Measurements from ENCODE around the gene TIAL1. TPM values are rescaled to one million over a fixed set of nuclear protein-coding genes. Genes with fewer than 3 reads are reported as not detected.

TIAL1 gene
- total and polyA plus RNA-seq, 2 of the 13 experiments (the other 11 are each of a cell fraction or from before 2014, with no cell fraction given) = 31.5 to 148 TPM

DNA sequence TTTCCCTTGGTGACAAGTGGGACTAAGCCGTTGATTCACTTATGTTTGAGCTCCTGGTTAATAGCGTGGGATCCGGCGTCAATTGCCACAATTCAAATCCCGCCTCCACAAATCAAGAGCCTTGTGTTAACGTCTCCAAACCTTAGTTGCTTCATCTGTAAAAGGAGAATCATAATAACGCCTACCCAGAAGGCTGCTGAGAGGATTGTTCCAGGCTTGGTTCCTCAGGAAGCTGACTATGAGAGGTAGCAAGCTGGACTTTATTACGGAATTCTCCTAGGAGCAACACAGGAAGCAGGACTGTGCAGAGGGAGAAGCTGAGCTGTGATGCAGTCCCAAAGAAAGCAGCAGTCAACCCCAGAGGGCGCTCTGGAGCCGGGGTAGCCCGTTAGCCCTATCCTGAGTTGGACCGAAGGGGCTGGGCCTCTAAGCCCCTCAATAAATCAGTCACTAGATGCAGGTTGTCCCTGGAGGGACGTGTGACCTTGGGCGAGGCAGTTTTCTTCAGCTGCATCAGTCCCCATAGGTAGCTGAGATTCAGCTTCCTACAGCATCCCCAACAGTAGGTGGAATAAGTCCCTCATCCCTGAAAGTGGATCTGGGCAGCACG, 47.5 kb upstream of the TIAL1 start:
- Histone ChIP-seq H3K9ac (ENCODE audit: insufficient read depth, low read depth, low read length) (peak overlapping the region; percentile 14), H3K4me3 (replicated peaks in 1 of 3; ENCODE audit: insufficient read depth in 1 of 3, low read depth in 2 of 3, low read length in 3 of 3) (peak overlapping the region; percentile 16 to 55 (median 18); a peak in 2 of 6 replicates), H3K9me3 (ENCODE audit: low read length) (no peaks in the 10 kb centered on the region), H3K4me2 (ENCODE audit: low read depth, low read length) (peak overlapping the region; percentile 72), H2AFZ (ENCODE audit: low read length) (peak overlapping the region; percentile 48), H3K79me2 (ENCODE audit: insufficient read depth, low read length) (no peaks in the 10 kb centered on the region), H3K36me3 (replicated peaks in 1 of 2; ENCODE audit: control insufficient read depth in 1 of 2, insufficient read depth in 2 of 2, low read length in 2 of 2) (no peaks in the 10 kb centered on the region), H3K4me1 (ENCODE audit: insufficient read depth, low read length) (peaks cover 65% of the 10 kb centered on the region), H3K27me3 (ENCODE audit: control insufficient read depth in 1 of 2, insufficient read depth in 2 of 2, low read length in 2 of 2) (no peaks in the 10 kb centered on the region; a peak in 1 of 5 replicates), H4K20me1 (ENCODE audit: insufficient read depth, low read length) (no peaks in the 10 kb centered on the region), H3K27ac (ENCODE audit: extremely low read length, insufficient read depth, low read length) (no peak overlapping the region)
- FAIRE-seq (no peak), ATAC-seq (peak; percentile 82), DNase-seq (ENCODE audit: low spot score) (peak; percentile 27)
- BruUV-seq (replicated peaks) = no TSS peak
- intact Hi-C loops (cut with micrococcal nuclease; ENCODE audit: unreplicated experiment) = no loop called here
- ChIA-PET POLR2A (interaction anchor here (1.3 to 1.4 kb wide), 2 partner anchors 47 to 82 kb away, joined by 3 to 4 read pairs; partner anchors contain the start of genes INPP5F and TIAL1), CTCF (ENCODE audit: low intra/inter-chr PET ratio, low total read pairs) (no interaction called here)
- in situ Hi-C loops (cut with HindIII; ENCODE audit: extremely low pct_ligation_motif_present, low pct_unique_long_range_greater_than_20kb) = no loop called here
- WGBS (ENCODE audit: low lambda C conversion rate) = 41% methylated on average over 13 of the region's 15 CpGs
- peak; percentile 62; the same call in 1 of the 2 replicates for TF ChIP-seq ZBTB7A (CRISPR knock-in tag; IDR thresholded peaks at IDR 0.05)
- no peak for TF ChIP-seq ZNF841 (CRISPR knock-in tag; IDR thresholded peaks at IDR 0.05; ENCODE audit: borderline replicate concordance)
- TF ChIP-seq STAG1 (CRISPR knock-in tag; IDR thresholded peaks at IDR 0.05) = 0 out of 2 replicates have a peak, but pooled peaks have one; percentile 19
- no peak for TF ChIP-seq IRF2 (CRISPR knock-in tag; IDR thresholded peaks at IDR 0.05)
- TF ChIP-seq ZNF317 (CRISPR knock-in tag; IDR thresholded peaks at IDR 0.05) = 0 out of 2 replicates have a peak, but pooled peaks have one; percentile 16
- TF ChIP-seq ZBTB20 (CRISPR knock-in tag; IDR thresholded peaks at IDR 0.05; ENCODE audit: borderline replicate concordance, low read depth) = peak; percentile 35; the same call in 1 of the 2 replicates
- TF ChIP-seq ZNF441 (CRISPR knock-in tag; IDR thresholded peaks at IDR 0.05; ENCODE audit: borderline replicate concordance) = no peak
- TF ChIP-seq, protein P1, sequence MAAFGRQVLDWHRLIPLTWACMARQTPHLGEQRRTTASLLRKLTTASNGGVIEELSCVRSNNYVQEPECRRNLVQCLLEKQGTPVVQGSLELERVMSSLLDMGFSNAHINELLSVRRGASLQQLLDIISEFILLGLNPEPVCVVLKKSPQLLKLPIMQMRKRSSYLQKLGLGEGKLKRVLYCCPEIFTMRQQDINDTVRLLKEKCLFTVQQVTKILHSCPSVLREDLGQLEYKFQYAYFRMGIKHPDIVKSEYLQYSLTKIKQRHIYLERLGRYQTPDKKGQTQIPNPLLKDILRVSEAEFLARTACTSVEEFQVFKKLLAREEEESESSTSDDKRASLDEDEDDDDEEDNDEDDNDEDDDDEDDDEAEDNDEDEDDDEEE (CRISPR knock-in tag; IDR thresholded peaks at IDR 0.05) = 0 out of 2 replicates have a peak, but pooled peaks have one; percentile 35
- 0 out of 2 replicates have a peak, but pooled peaks have one; percentile 20 for TF ChIP-seq GATAD2A (CRISPR knock-in tag; IDR thresholded peaks at IDR 0.05)
- TF ChIP-seq ZNF17 (CRISPR knock-in tag; IDR thresholded peaks at IDR 0.05) = no peak
- TF ChIP-seq ZNF354B (CRISPR knock-in tag; IDR thresholded peaks at IDR 0.05) = no peak
- no peak for TF ChIP-seq PAX8 (CRISPR knock-in tag; IDR thresholded peaks at IDR 0.05; ENCODE audit: borderline replicate concordance)
- TF ChIP-seq, protein P2, sequence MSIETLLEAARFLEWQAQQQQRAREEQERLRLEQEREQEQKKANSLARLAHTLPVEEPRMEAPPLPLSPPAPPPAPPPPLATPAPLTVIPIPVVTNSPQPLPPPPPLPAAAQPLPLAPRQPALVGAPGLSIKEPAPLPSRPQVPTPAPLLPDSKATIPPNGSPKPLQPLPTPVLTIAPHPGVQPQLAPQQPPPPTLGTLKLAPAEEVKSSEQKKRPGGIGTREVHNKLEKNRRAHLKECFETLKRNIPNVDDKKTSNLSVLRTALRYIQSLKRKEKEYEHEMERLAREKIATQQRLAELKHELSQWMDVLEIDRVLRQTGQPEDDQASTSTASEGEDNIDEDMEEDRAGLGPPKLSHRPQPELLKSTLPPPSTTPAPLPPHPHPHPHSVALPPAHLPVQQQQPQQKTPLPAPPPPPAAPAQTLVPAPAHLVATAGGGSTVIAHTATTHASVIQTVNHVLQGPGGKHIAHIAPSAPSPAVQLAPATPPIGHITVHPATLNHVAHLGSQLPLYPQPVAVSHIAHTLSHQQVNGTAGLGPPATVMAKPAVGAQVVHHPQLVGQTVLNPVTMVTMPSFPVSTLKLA (IDR thresholded peaks at IDR 0.05) = no peak
- TF ChIP-seq SMC3 (IDR thresholded peaks at IDR 0.05; ENCODE audit: low read length) = peak; percentile 54
- TF ChIP-seq ETV5 (CRISPR knock-in tag; IDR thresholded peaks at IDR 0.05; ENCODE audit: borderline replicate concordance) = peak; percentile 20; the same call in 1 of the 2 replicates
- TF ChIP-seq ELF3 (CRISPR knock-in tag; IDR thresholded peaks at IDR 0.05) = no peak
- TF ChIP-seq EHMT2 (IDR thresholded peaks at IDR 0.05; ENCODE audit: borderline replicate concordance, low read depth, low read length) = no peak
- TF ChIP-seq ZNF343 (CRISPR knock-in tag; IDR thresholded peaks at IDR 0.05) = no peak
- TF ChIP-seq, protein P3, sequence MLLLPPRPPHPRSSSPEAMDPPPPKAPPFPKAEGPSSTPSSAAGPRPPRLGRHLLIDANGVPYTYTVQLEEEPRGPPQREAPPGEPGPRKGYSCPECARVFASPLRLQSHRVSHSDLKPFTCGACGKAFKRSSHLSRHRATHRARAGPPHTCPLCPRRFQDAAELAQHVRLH (CRISPR knock-in tag; IDR thresholded peaks at IDR 0.05; ENCODE audit: borderline replicate concordance, low read depth) = peak; percentile 54; the same call in 1 of the 2 replicates
- TF ChIP-seq TBX3 (IDR thresholded peaks at IDR 0.05; ENCODE audit: borderline replicate concordance) = no peak
- TF ChIP-seq ZBTB1 (CRISPR knock-in tag; IDR thresholded peaks at IDR 0.05; ENCODE audit: borderline replicate concordance) = no peak
- no peak for TF ChIP-seq TMF1 (CRISPR knock-in tag; IDR thresholded peaks at IDR 0.05; ENCODE audit: low read depth)
- peak; percentile 1 for TF ChIP-seq ASH2L (IDR thresholded peaks at IDR 0.05; ENCODE audit: insufficient read length, low read depth, low read length)
- peak; percentile 36; the same call in 1 of the 2 replicates for TF ChIP-seq RAD21 (CRISPR knock-in tag; IDR thresholded peaks at IDR 0.05)
- TF ChIP-seq ZNF230 (CRISPR knock-in tag; IDR thresholded peaks at IDR 0.05) = no peak

Data from HepG2 (cell line).